Epithelial cell of esophagus (primary cell): ENCODE measurements around the gene MLNR.

Source experiments
- DNase-seq: peaks from one replicate; pipeline ENCODE4 v3.0.0; 2010; ENCODE audit warnings: low read depth
- H3K4me3 ChIP-seq: 2 replicates; pipeline ENCODE4 v1.5.1; 2011; ENCODE audit warnings: mild to moderate bottlenecking, low read length, control low read depth
- CTCF ChIP-seq: IDR thresholded peaks from 2 replicates; pipeline ENCODE4 v1.5.1; 2011; ENCODE audit warnings: low read depth, mild to moderate bottlenecking, low read length, control low read depth, inconsistent platforms; ENCODE audit not compliant: insufficient read depth; ENCODE audit errors: missing control alignments

The MLNR gene

GRCh38 chr13:49253310-49253709 lies 33.2 kb downstream of the MLNR start:
- no peak overlapping the region for H3K4me3 ChIP-seq
- TF ChIP-seq CTCF: no peak
- DNase-seq: no peak

GRCh38 chr13:49254007-49254406 lies 33.9 kb downstream of the MLNR start:
- TF ChIP-seq CTCF: no peak
- no peak overlapping the region for H3K4me3 ChIP-seq
- DNase-seq: no peak

- TF ChIP-seq CTCF: no peak
- H3K4me3 ChIP-seq: no peak overlapping the region
- no peak for DNase-seq
Observed at GRCh38 chr13:49256841-49257240, 36.7 kb downstream of the MLNR start.

DNA sequence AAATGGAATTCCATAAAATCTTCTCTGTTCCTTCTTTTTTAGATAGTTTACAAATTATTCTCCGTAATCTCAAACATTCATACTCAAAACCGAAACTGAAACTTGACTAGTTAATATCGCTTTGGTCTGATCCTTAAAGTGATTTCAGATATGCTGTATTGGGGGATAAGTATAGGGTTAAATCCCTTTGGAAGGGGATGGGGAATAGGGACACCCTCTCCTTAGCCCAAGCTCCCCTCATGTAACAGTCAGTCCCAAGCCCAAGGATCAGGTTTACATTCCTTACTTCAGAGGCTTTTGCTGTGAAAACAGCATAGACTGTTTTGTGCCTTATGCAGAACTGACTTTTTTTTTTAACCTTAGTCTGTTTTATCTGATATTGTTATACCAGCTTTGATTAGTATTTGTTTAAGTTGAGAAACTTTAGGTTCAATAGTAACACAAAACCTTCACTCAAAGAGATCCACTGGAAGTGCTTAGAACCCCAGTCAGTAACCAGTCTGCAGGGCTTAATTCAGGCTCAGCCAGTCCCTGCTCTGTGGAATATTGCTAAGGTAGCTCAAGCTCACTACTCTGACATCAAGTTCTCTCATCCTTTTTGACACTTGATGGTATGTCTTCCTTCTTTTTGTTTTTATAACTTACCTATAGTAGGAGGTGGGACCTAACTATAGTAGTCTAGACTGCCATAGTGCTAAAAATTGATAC lies 38.1 kb downstream of the MLNR start:
- H3K4me3 ChIP-seq: no peak overlapping the region
- no peak for DNase-seq
- no peak for TF ChIP-seq CTCF

GRCh38 chr13:49259586-49259985 lies 39.4 kb downstream of the MLNR start:
- DNase-seq: no peak
- no peak for TF ChIP-seq CTCF
- H3K4me3 ChIP-seq: no peak overlapping the region

GRCh38 chr13:49262634-49263033 lies 42.5 kb downstream of the MLNR start:
- no peak for DNase-seq
- no peak for TF ChIP-seq CTCF
- H3K4me3 ChIP-seq: no peak overlapping the region

GRCh38 chr13:49265822-49266221 lies 45.7 kb downstream of the MLNR start:
- no peak for DNase-seq
- TF ChIP-seq CTCF: no peak

More at GRCh38 chr13:49265822-49266221, 45.7 kb downstream of the MLNR start:
- H3K4me3 ChIP-seq: no peak overlapping the region
